CD4-positive, CD25-positive, alpha-beta regulatory T cell (primary cell): ENCODE data around the gene SLC25A47. TPM values are rescaled to one million over a fixed set of nuclear protein-coding genes. Genes with fewer than 3 reads are reported as not detected.
A peak's percentile ranks its signal among the peaks of the same experiment; 100 is the strongest.

Experiments
- ATAC-seq, 2 donors: fragments of 150-1000 bp; cut with Tn5 transposase; one replicate each; pipeline ENCODE4 v1.10.0; 2021; ENCODE audit warnings: low read depth in 2 of 2, moderate number of reproducible peaks in 2 of 2, moderate library complexity in 1 of 2
- DNase-seq, 3 donors: peaks; one replicate each; pipeline versions ENCODE4 v3.0.0 to v3.0.0-alpha.2; 2012 to 2022; ENCODE audit warnings: mixed read lengths in 1 of 3
- H3K27ac ChIP-seq: one replicate; pipeline ENCODE4 v1.7.0; 2013; ENCODE audit warnings: mild to moderate bottlenecking, low read length; ENCODE audit not compliant: insufficient read depth, poor library complexity, severe bottlenecking
- H3K27me3 ChIP-seq: one replicate; pipeline ENCODE4 v1.7.0; 2013; ENCODE audit warnings: low read length; ENCODE audit not compliant: control insufficient read depth, insufficient read depth
- H3K36me3 ChIP-seq: one replicate; pipeline ENCODE4 v1.7.0; 2013; ENCODE audit warnings: mild to moderate bottlenecking, low read length, moderate library complexity; ENCODE audit not compliant: control insufficient read depth, insufficient read depth
- H3K4me1 ChIP-seq: 2 replicates; pipeline ENCODE4 v1.7.0; 2013; ENCODE audit warnings: mild to moderate bottlenecking, low read length; ENCODE audit not compliant: insufficient read depth, control insufficient read depth, poor library complexity, severe bottlenecking
- H3K4me3 ChIP-seq: one replicate; pipeline ENCODE4 v1.7.0; 2013; ENCODE audit warnings: low read depth, mild to moderate bottlenecking, low read length, moderate library complexity
- H3K9me3 ChIP-seq, 2 experiments: 1 replicate in 1 of 2; 2 replicates in 1 of 2; pipeline ENCODE4 v1.7.0; 2013; ENCODE audit warnings: low read length in 2 of 2, mild to moderate bottlenecking in 1 of 2, moderate library complexity in 1 of 2; ENCODE audit not compliant: control insufficient read depth in 2 of 2
- H3K27ac Mint-ChIP-seq, 3 donors: one replicate each; pipeline ENCODE4 v1.8.0; 2020 to 2022; ENCODE audit warnings: mild to moderate bottlenecking in 3 of 3, mixed read lengths in 3 of 3, moderate library complexity in 2 of 3
- H3K27me3 Mint-ChIP-seq: one replicate; pipeline ENCODE4 v1.8.0; 2022; ENCODE audit warnings: mild to moderate bottlenecking, mixed read lengths
- H3K36me3 Mint-ChIP-seq: one replicate; pipeline ENCODE4 v1.8.0; 2020; ENCODE audit warnings: mixed read lengths
- H3K4me1 Mint-ChIP-seq, 4 donors: one replicate each; pipeline ENCODE4 v1.8.0; 2020 to 2022; ENCODE audit warnings: mixed read lengths in 4 of 4, mild to moderate bottlenecking in 1 of 4
- H3K4me3 Mint-ChIP-seq, 4 donors: one replicate each; pipeline ENCODE4 v1.8.0; 2020 to 2022; ENCODE audit warnings: mild to moderate bottlenecking in 4 of 4, mixed read lengths in 4 of 4, moderate library complexity in 3 of 4
- H3K9me3 Mint-ChIP-seq, 7 donors: one replicate each; pipeline ENCODE4 v1.8.0; 2020 to 2022; ENCODE audit warnings: mixed read lengths in 7 of 7, mild to moderate bottlenecking in 3 of 7, moderate library complexity in 2 of 7
- polyA plus RNA-seq, 4 donors: library from polyadenylated mRNA; unstranded; fragments of 300-500 nt; fragmentation: Illumina TruSeq; gene quantifications; one replicate each; pipeline ENCODE4 v1.2.3, GENCODE V29; 2021
- total RNA-seq: library from RNA; stranded (reverse); gene quantifications from one replicate; pipeline ENCODE4 v1.2.3, GENCODE V29; 2022

SLC25A47 gene
- total and polyA plus RNA-seq, 5 donors from 2014 or later, result not detected

DNA sequence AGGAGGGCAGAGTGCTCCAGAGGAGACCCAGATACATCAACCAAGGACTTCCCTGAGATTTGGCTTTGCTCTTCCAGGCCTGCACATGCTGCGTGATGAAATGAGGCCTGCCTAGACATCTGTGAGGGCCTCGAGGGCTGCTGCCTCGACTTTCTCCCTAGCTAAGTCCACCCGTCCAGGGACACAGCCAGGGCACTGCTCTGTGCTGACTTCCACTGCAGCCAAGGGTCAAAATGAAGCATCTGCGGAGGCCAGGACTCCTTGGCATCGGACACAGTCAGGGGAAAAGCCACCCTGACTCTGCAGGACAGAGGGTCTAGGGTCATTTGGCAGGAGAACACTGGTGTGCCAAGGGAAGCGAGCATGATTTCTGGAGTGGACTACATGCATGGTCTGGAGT lies 10.7 kb downstream of the SLC25A47 start:
- Histone ChIP-seq H3K4me1 (no peaks in the 10 kb centered on the region), H3K36me3 (peaks cover 8% of the 10 kb centered on the region), H3K27ac (no peak overlapping the region), H3K27me3 (no peaks in the 10 kb centered on the region), H3K4me3 (no peak overlapping the region), H3K9me3 (no peaks in the 10 kb centered on the region)
- Mint-ChIP-seq H3K9me3 (no peaks in the 10 kb centered on the region), H3K4me1 (peaks cover 0 to 9% (median 2%) of the 10 kb centered on the region in 4 donors), H3K36me3 (peaks cover 18% of the 10 kb centered on the region), H3K4me3 (no peak overlapping the region), H3K27ac (no peak overlapping the region), H3K27me3 (no peaks in the 10 kb centered on the region)
- no peak for DNase-seq
- no peak for ATAC-seq

DNA sequence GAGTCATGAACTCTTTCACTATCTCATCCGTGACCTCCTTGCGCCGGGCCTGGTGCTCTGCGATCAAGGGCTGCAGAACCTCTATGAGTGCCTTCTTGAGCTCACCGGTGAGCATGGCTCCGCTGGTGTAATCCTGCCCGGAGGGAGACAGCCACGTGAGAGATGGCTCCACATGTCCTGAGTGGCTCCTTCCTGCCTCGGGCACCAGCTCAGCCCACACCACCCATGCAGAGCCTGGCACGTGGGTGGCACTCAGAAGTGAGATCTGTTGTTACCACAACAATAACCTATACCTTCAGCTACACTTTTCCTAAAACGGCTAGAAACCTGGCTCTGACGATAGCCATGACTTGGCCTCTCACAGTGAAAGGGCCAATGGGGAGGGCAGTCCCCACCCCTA lies 11.8 kb downstream of the SLC25A47 start:
- Histone ChIP-seq H3K27ac (no peak overlapping the region), H3K4me3 (no peak overlapping the region), H3K9me3 (no peaks in the 10 kb centered on the region), H3K36me3 (peaks cover 12% of the 10 kb centered on the region), H3K27me3 (no peaks in the 10 kb centered on the region), H3K4me1 (no peaks in the 10 kb centered on the region)
- ATAC-seq (no peak), DNase-seq (no peak)
- H3K4me3 Mint-ChIP-seq, result no peak overlapping the region
- H3K27ac Mint-ChIP-seq, result no peak overlapping the region
- peaks cover 0 to 12% (median 2%) of the 10 kb centered on the region in 4 donors for H3K4me1 Mint-ChIP-seq
- no peaks in the 10 kb centered on the region for H3K9me3 Mint-ChIP-seq
- H3K27me3 Mint-ChIP-seq, result no peaks in the 10 kb centered on the region
- H3K36me3 Mint-ChIP-seq, result peaks cover 22% of the 10 kb centered on the region

- Histone ChIP-seq H3K36me3 (peaks cover 13% of the 10 kb centered on the region), H3K4me3 (no peak overlapping the region), H3K27me3 (no peaks in the 10 kb centered on the region), H3K9me3 (no peaks in the 10 kb centered on the region), H3K4me1 (no peaks in the 10 kb centered on the region), H3K27ac (no peak overlapping the region)
- ATAC-seq, result no peak
- H3K9me3 Mint-ChIP-seq, result no peaks in the 10 kb centered on the region
- peaks cover 0 to 10% (median 4%) of the 10 kb centered on the region in 4 donors for H3K4me1 Mint-ChIP-seq
- H3K36me3 Mint-ChIP-seq, result peaks cover 34% of the 10 kb centered on the region
- H3K4me3 Mint-ChIP-seq, result no peak overlapping the region
- H3K27me3 Mint-ChIP-seq, result no peaks in the 10 kb centered on the region
- H3K27ac Mint-ChIP-seq, result peak overlapping the region in 1 of 3 donors; percentile 62
- DNase-seq, result peak in 1 of 3 donors; percentile 43
Measured at GRCh38 chr14:100336618-100337530, 13.7 kb downstream of the SLC25A47 start.

DNA sequence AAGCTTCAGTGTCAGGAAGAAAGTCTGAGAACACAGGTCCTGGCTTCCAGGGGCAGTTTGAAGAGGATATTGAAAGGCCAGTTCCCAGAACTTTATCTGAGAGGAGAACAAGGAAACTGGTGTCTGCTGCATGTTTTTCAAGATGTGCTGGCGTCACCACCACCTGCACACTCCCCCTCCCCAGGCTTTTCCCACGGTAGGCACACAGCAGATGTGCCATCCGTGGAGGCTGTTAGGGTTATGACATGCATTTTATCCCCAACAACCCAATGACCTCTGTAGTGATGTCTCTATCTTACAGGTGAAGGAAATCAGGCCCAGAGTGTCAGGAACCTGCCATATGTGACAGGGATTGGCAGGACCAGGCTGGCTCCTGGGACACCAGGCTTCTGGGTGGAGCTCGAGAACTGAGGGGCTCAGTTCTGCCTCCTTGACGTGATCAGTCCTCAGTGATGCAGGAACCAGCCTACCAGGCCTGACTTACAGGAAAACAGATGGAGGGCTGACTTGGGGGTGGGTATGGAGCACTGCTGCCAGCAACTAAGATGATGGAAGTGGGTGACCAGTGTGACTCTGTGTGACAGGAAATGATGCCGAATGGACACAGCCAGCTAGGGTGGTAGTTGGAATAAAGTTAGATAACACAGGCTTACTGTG lies 16.8 kb downstream of the SLC25A47 start:
- peaks cover 17% of the 10 kb centered on the region for H3K36me3 ChIP-seq
- Mint-ChIP-seq H3K4me1 (peaks cover 0 to 10% (median 4%) of the 10 kb centered on the region in 4 donors), H3K27me3 (no peaks in the 10 kb centered on the region), H3K9me3 (no peaks in the 10 kb centered on the region), H3K27ac (peak overlapping the region; percentile 38 to 55 (median 53)), H3K36me3 (peaks cover 37% of the 10 kb centered on the region), H3K4me3 (no peak overlapping the region)
- no peaks in the 10 kb centered on the region for H3K9me3 ChIP-seq
- no peak for DNase-seq
- no peaks in the 10 kb centered on the region for H3K4me1 ChIP-seq
- H3K27ac ChIP-seq, result no peak overlapping the region
- no peak for ATAC-seq
- no peaks in the 10 kb centered on the region for H3K27me3 ChIP-seq
- H3K4me3 ChIP-seq, result no peak overlapping the region

DNA sequence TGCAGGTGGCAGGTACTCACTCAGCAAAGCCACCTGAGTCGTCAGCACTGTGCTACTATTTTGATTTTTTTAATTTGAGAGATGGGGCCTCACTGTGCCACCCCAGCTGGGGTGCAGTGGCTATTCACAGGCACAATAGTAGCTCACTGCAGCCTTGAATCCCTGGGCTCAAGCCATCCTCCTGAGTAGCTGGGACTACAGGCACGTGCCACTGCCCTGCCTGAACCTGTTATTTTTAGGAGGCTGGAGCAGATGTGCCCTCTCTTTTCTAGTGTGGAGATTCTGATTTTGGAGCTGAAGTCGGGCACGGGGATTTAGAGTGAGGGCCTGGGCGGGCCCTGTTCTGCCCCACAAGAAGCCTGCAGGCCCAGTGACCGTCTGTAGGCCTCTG lies 17.3 kb downstream of the SLC25A47 start:
- peak overlapping the region in 1 of 3 donors; percentile 38 for H3K27ac Mint-ChIP-seq
- no peaks in the 10 kb centered on the region for H3K9me3 Mint-ChIP-seq
- H3K4me3 ChIP-seq, result no peak overlapping the region
- H3K4me1 ChIP-seq, result no peaks in the 10 kb centered on the region
- no peak overlapping the region for H3K4me3 Mint-ChIP-seq
- no peaks in the 10 kb centered on the region for H3K9me3 ChIP-seq
- H3K27me3 ChIP-seq, result no peaks in the 10 kb centered on the region
- no peaks in the 10 kb centered on the region for H3K27me3 Mint-ChIP-seq
- H3K36me3 ChIP-seq, result peaks cover 17% of the 10 kb centered on the region
- H3K36me3 Mint-ChIP-seq, result peaks cover 36% of the 10 kb centered on the region
- DNase-seq (no peak), ATAC-seq (no peak)
- peaks cover 0 to 10% (median 4%) of the 10 kb centered on the region in 4 donors for H3K4me1 Mint-ChIP-seq
- no peak overlapping the region for H3K27ac ChIP-seq

- Mint-ChIP-seq H3K27me3 (no peaks in the 10 kb centered on the region), H3K4me1 (peaks cover 0 to 6% (median 4%) of the 10 kb centered on the region in 4 donors), H3K4me3 (no peak overlapping the region), H3K27ac (peak overlapping the region in 1 of 3 donors; percentile 38), H3K36me3 (peaks cover 40% of the 10 kb centered on the region), H3K9me3 (no peaks in the 10 kb centered on the region)
- no peaks in the 10 kb centered on the region for H3K9me3 ChIP-seq
- no peak overlapping the region for H3K27ac ChIP-seq
- no peaks in the 10 kb centered on the region for H3K4me1 ChIP-seq
- no peaks in the 10 kb centered on the region for H3K27me3 ChIP-seq
- peak; percentile 39 to 57 for ATAC-seq
- peaks cover 25% of the 10 kb centered on the region for H3K36me3 ChIP-seq
- DNase-seq, result no peak
- no peak overlapping the region for H3K4me3 ChIP-seq
Measured at GRCh38 chr14:100341301-100342031, 18.3 kb downstream of the SLC25A47 start.

GRCh38 chr14:100342195-100342594 lies 19.1 kb downstream of the SLC25A47 start:
- no peak overlapping the region for H3K4me3 ChIP-seq
- no peaks in the 10 kb centered on the region for H3K27me3 Mint-ChIP-seq
- H3K36me3 Mint-ChIP-seq, result peaks cover 40% of the 10 kb centered on the region
- peak overlapping the region in 1 of 3 donors; percentile 47 for H3K27ac Mint-ChIP-seq
- peak overlapping the region in 1 of 4 donors; percentile 43 for H3K4me3 Mint-ChIP-seq
- H3K27me3 ChIP-seq, result no peaks in the 10 kb centered on the region
- H3K4me1 ChIP-seq, result no peaks in the 10 kb centered on the region
- ATAC-seq (no peak), DNase-seq (no peak)
- H3K36me3 ChIP-seq, result peaks cover 29% of the 10 kb centered on the region
- H3K9me3 Mint-ChIP-seq, result no peaks in the 10 kb centered on the region
- no peaks in the 10 kb centered on the region for H3K9me3 ChIP-seq
- H3K27ac ChIP-seq, result no peak overlapping the region
- peaks cover 0 to 4% (median 2%) of the 10 kb centered on the region in 4 donors for H3K4me1 Mint-ChIP-seq
